ENCODE data around the gene SELENON. TPM values are rescaled to one million over a fixed set of nuclear protein-coding genes. Genes with fewer than 3 reads are reported as not detected.

Gene SELENON
- total RNA-seq, 1 donor from 2014 or later, result 64.1 TPM

- Histone ChIP-seq H3K9ac (ENCODE audit: low read length) (no peak overlapping the region), H3K27ac (ENCODE audit: low read depth, low read length) (no peak overlapping the region), H3K79me2 (ENCODE audit: insufficient read depth, low read length) (no peaks in the 10 kb centered on the region), H3K4me3 (ENCODE audit: insufficient read depth, low read depth, low read length) (no peak overlapping the region), H2AFZ (ENCODE audit: low read depth, low read length) (no peak overlapping the region), H3K27me3 (ENCODE audit: insufficient read depth, low read length) (no peaks in the 10 kb centered on the region), H4K20me1 (ENCODE audit: insufficient read depth, low read length) (peaks cover 13% of the 10 kb centered on the region), H3K36me3 (ENCODE audit: insufficient read depth, low read length) (no peaks in the 10 kb centered on the region), H3K4me1 (ENCODE audit: insufficient read depth, low read length) (peaks cover 4% of the 10 kb centered on the region), H3K9me3 (ENCODE audit: insufficient read depth, low read depth, low read length) (no peaks in the 10 kb centered on the region), H3K4me2 (ENCODE audit: low read length) (no peak overlapping the region)
- H3K36me3 Mint-ChIP-seq (ENCODE audit: low read depth, unreplicated experiment), result peaks cover 10% of the 10 kb centered on the region
- no peak overlapping the region for H3K4me3 Mint-ChIP-seq (ENCODE audit: unreplicated experiment)
- H3K27me3 Mint-ChIP-seq (ENCODE audit: low read depth, unreplicated experiment), result no peaks in the 10 kb centered on the region
- DNase-seq (ENCODE audit: low read depth) (no peak), FAIRE-seq (no peak)
- H3K27ac Mint-ChIP-seq (ENCODE audit: unreplicated experiment), result no peak overlapping the region
- peaks cover 2% of the 10 kb centered on the region for H3K9me3 Mint-ChIP-seq (ENCODE audit: unreplicated experiment)
- peaks cover 11% of the 10 kb centered on the region for H3K4me1 Mint-ChIP-seq (ENCODE audit: low read depth, unreplicated experiment)
- no peak for TF ChIP-seq CTCF (IDR thresholded peaks at IDR 0.05; ENCODE audit: insufficient read depth, low read depth, low read length)
- no peak for TF ChIP-seq EZH2 (IDR thresholded peaks at IDR 0.05; ENCODE audit: insufficient read depth, low read length)
These were observed 13.9 kb downstream of the SELENON start for GRCh38 chr1:25813734-25814471.

- DNase-seq (ENCODE audit: low read depth) (no peak), FAIRE-seq (no peak)
- H4K20me1 ChIP-seq (ENCODE audit: insufficient read depth, low read length), result peaks cover 13% of the 10 kb centered on the region
- H3K9me3 ChIP-seq (ENCODE audit: insufficient read depth, low read depth, low read length), result no peaks in the 10 kb centered on the region
- peaks cover 5% of the 10 kb centered on the region for H3K36me3 Mint-ChIP-seq (ENCODE audit: low read depth, unreplicated experiment)
- no peak overlapping the region for H3K27ac ChIP-seq (ENCODE audit: low read depth, low read length)
- H3K4me2 ChIP-seq (ENCODE audit: low read length), result no peak overlapping the region
- no peaks in the 10 kb centered on the region for H3K27me3 Mint-ChIP-seq (ENCODE audit: low read depth, unreplicated experiment)
- no peak overlapping the region for H3K27ac Mint-ChIP-seq (ENCODE audit: unreplicated experiment)
- no peak overlapping the region for H3K9ac ChIP-seq (ENCODE audit: low read length)
- H3K79me2 ChIP-seq (ENCODE audit: insufficient read depth, low read length), result no peaks in the 10 kb centered on the region
- peaks cover 2% of the 10 kb centered on the region for H3K9me3 Mint-ChIP-seq (ENCODE audit: unreplicated experiment)
- peaks cover 7% of the 10 kb centered on the region for H3K4me1 ChIP-seq (ENCODE audit: insufficient read depth, low read length)
- TF ChIP-seq CTCF (IDR thresholded peaks at IDR 0.05; ENCODE audit: insufficient read depth, low read depth, low read length), result no peak
- no peak for TF ChIP-seq EZH2 (IDR thresholded peaks at IDR 0.05; ENCODE audit: insufficient read depth, low read length)
- no peaks in the 10 kb centered on the region for H3K36me3 ChIP-seq (ENCODE audit: insufficient read depth, low read length)
- peaks cover 14% of the 10 kb centered on the region for H3K4me1 Mint-ChIP-seq (ENCODE audit: low read depth, unreplicated experiment)
- no peak overlapping the region for H3K4me3 Mint-ChIP-seq (ENCODE audit: unreplicated experiment)
- no peak overlapping the region for H2AFZ ChIP-seq (ENCODE audit: low read depth, low read length)
- no peak overlapping the region for H3K4me3 ChIP-seq (ENCODE audit: insufficient read depth, low read depth, low read length)
- H3K27me3 ChIP-seq (ENCODE audit: insufficient read depth, low read length), result no peaks in the 10 kb centered on the region
These were observed 14.6 kb downstream of the SELENON start for GRCh38 chr1:25814549-25815087.
